ENCODE results near the gene AKNA. TPM values are rescaled to one million over a fixed set of nuclear protein-coding genes. Genes with fewer than 3 reads are reported as not detected.

Gene AKNA
- total RNA-seq, 1 donor from 2014 or later: 14.6 TPM

GRCh38 chr9:114289571-114290481 lies 98.0 kb downstream of the AKNA start:
- no peak for DNase-seq (ENCODE audit: low read depth)
- no peak overlapping the region for H3K4me3 ChIP-seq (ENCODE audit: low read depth, low read length)
- no peak for TF ChIP-seq CTCF (conservative IDR thresholded peaks at IDR 0.05; ENCODE audit: low read depth, low read length)

- no peak for DNase-seq (ENCODE audit: low read depth)
- no peak for TF ChIP-seq CTCF (conservative IDR thresholded peaks at IDR 0.05; ENCODE audit: low read depth, low read length)
- no peak overlapping the region for H3K4me3 ChIP-seq (ENCODE audit: low read depth, low read length)
These were observed 98.7 kb downstream of the AKNA start for GRCh38 chr9:114289106-114289505.

- DNase-seq (ENCODE audit: low read depth): no peak
- H3K4me3 ChIP-seq (ENCODE audit: low read depth, low read length): no peak overlapping the region
- TF ChIP-seq CTCF (conservative IDR thresholded peaks at IDR 0.05; ENCODE audit: low read depth, low read length): no peak
These were observed 99.3 kb downstream of the AKNA start for GRCh38 chr9:114288193-114289091.

- TF ChIP-seq CTCF (conservative IDR thresholded peaks at IDR 0.05; ENCODE audit: low read depth, low read length): no peak
- H3K4me3 ChIP-seq (ENCODE audit: low read depth, low read length): no peak overlapping the region
These were observed 100.0 kb downstream of the AKNA start for GRCh38 chr9:114287763-114288192.

GRCh38 chr9:114287001-114287762 lies 100.6 kb downstream of the AKNA start:
- TF ChIP-seq CTCF (conservative IDR thresholded peaks at IDR 0.05; ENCODE audit: low read depth, low read length): no peak
- no peak for DNase-seq (ENCODE audit: low read depth)
- H3K4me3 ChIP-seq (ENCODE audit: low read depth, low read length): no peak overlapping the region

More at GRCh38 chr9:114287763-114288192, 100.0 kb downstream of the AKNA start:
- DNase-seq (ENCODE audit: low read depth): no peak

GRCh38 chr9:114286146-114286679 lies 101.6 kb downstream of the AKNA start:
- DNase-seq (ENCODE audit: low read depth): no peak
- no peak overlapping the region for H3K4me3 ChIP-seq (ENCODE audit: low read depth, low read length)
- no peak for TF ChIP-seq CTCF (conservative IDR thresholded peaks at IDR 0.05; ENCODE audit: low read depth, low read length)

All from epithelial cell of proximal tubule (primary cell).